Calu3 (cell line): ENCODE results near the gene GPR146. TPM values are rescaled to one million over a fixed set of nuclear protein-coding genes. Genes with fewer than 3 reads are reported as not detected.

Experiments used
- BruUV-seq: library from RNA; stranded (reverse); fragments of 400-500 nt; replicated peaks from 2 replicates; lab custom pipeline; 2021; lab: Mats Ljungman, UMichigan
- CTCF ChIA-PET: fragments of 300-600 bp; sonication (Branson Sonifier 250); formaldehyde crosslinking; loops from one replicate; lab custom pipeline; 2022; ENCODE audit warnings: antibody characterized with exemption; lab: Charles Lee
- DNase-seq: peaks from one replicate; pipeline ENCODE4 v3.0.0; 2022
- H3K27ac Mint-ChIP-seq: one replicate; pipeline ENCODE4 v1.8.0; 2022; ENCODE audit warnings: mixed read lengths; ENCODE audit not compliant: unreplicated experiment
- H3K27me3 Mint-ChIP-seq: one replicate; pipeline ENCODE4 v1.8.0; 2022; ENCODE audit warnings: mixed read lengths; ENCODE audit not compliant: unreplicated experiment
- H3K36me3 Mint-ChIP-seq: one replicate; pipeline ENCODE4 v1.8.0; 2022; ENCODE audit warnings: mild to moderate bottlenecking, moderate library complexity, mixed read lengths; ENCODE audit not compliant: insufficient read depth, unreplicated experiment
- H3K4me1 Mint-ChIP-seq: one replicate; pipeline ENCODE4 v1.8.0; 2022; ENCODE audit warnings: mild to moderate bottlenecking, low read depth, mixed read lengths; ENCODE audit not compliant: unreplicated experiment
- H3K4me3 Mint-ChIP-seq: one replicate; pipeline ENCODE4 v1.8.0; 2022; ENCODE audit warnings: mild to moderate bottlenecking, low read depth, moderate library complexity, mixed read lengths; ENCODE audit not compliant: unreplicated experiment
- H3K9me3 Mint-ChIP-seq: one replicate; pipeline ENCODE4 v1.8.0; 2022; ENCODE audit warnings: low read depth, mixed read lengths; ENCODE audit not compliant: unreplicated experiment
- CTCF ChIP-seq: fragments of 200-600 bp; IDR thresholded peaks from one replicate; pipeline ENCODE4 v1.8.0; 2022; ENCODE audit warnings: antibody characterized with exemption; ENCODE audit not compliant: unreplicated experiment
- intact Hi-C: fragments of 100-400 bp; cut with micrococcal nuclease; formaldehyde crosslinking; loops from one replicate; pipeline ENCODE4 v1.10.0; 2022; ENCODE audit not compliant: unreplicated experiment
- total RNA-seq: library from RNA; stranded (reverse); gene quantifications from 2 replicates; pipeline ENCODE4 v1.2.3, GENCODE V29; 2022

GPR146 gene
- total RNA-seq, 1 experiment from 2014 or later: 0.66 TPM

- TF ChIP-seq CTCF: no peak
- no TSS peak for BruUV-seq
- Mint-ChIP-seq H3K9me3 (peaks cover 3% of the 10 kb centered on the region), H3K36me3 (no peaks in the 10 kb centered on the region), H3K27me3 (no peaks in the 10 kb centered on the region), H3K4me3 (no peak overlapping the region), H3K27ac (no peak overlapping the region), H3K4me1 (no peaks in the 10 kb centered on the region)
- DNase-seq: no peak
- CTCF ChIA-PET: no interaction called here
- intact Hi-C loops: no loop called here
These were observed 52.1 kb downstream of the GPR146 start for GRCh38 chr7:1096156-1097119.

GRCh38 chr7:1097120-1097504 lies 52.8 kb downstream of the GPR146 start:
- DNase-seq: no peak
- intact Hi-C loops: no loop called here
- H3K4me3 Mint-ChIP-seq: no peak overlapping the region
- no peak for TF ChIP-seq CTCF
- H3K27ac Mint-ChIP-seq: no peak overlapping the region
- no TSS peak for BruUV-seq
- CTCF ChIA-PET: no interaction called here
- no peaks in the 10 kb centered on the region for H3K36me3 Mint-ChIP-seq
- H3K27me3 Mint-ChIP-seq: no peaks in the 10 kb centered on the region
- no peaks in the 10 kb centered on the region for H3K4me1 Mint-ChIP-seq
- H3K9me3 Mint-ChIP-seq: peaks cover 3% of the 10 kb centered on the region

GRCh38 chr7:1098243-1099153 lies 54.2 kb downstream of the GPR146 start:
- H3K27ac Mint-ChIP-seq: no peak overlapping the region
- no peaks in the 10 kb centered on the region for H3K36me3 Mint-ChIP-seq
- intact Hi-C loops: no loop called here
- CTCF ChIA-PET: interaction anchor here (0.7 kb wide), 1 partner anchor 40 kb away, joined by 3 read pairs; a partner anchor contains a TSS
- no peak for DNase-seq
- BruUV-seq: no TSS peak
- peaks cover 3% of the 10 kb centered on the region for H3K9me3 Mint-ChIP-seq
- H3K4me3 Mint-ChIP-seq: no peak overlapping the region
- no peaks in the 10 kb centered on the region for H3K4me1 Mint-ChIP-seq
- no peaks in the 10 kb centered on the region for H3K27me3 Mint-ChIP-seq
- TF ChIP-seq CTCF: no peak

- CTCF ChIA-PET: interaction anchor here (0.6 to 0.7 kb wide), 2 partner anchors 39 to 93 kb away, joined by 3 read pairs; a partner anchor contains a TSS
These were observed 54.8 kb downstream of the GPR146 start for GRCh38 chr7:1099154-1099542.

More at GRCh38 chr7:1099154-1099542, 54.8 kb downstream of the GPR146 start:
- H3K27ac Mint-ChIP-seq: no peak overlapping the region
- DNase-seq: no peak
- no peaks in the 10 kb centered on the region for H3K4me1 Mint-ChIP-seq
- peaks cover 3% of the 10 kb centered on the region for H3K9me3 Mint-ChIP-seq
- H3K36me3 Mint-ChIP-seq: no peaks in the 10 kb centered on the region
- BruUV-seq: no TSS peak
- no peak overlapping the region for H3K4me3 Mint-ChIP-seq
- no peak for TF ChIP-seq CTCF
- no peaks in the 10 kb centered on the region for H3K27me3 Mint-ChIP-seq
- intact Hi-C loops: no loop called here
